ENCODE measurements around the gene AREL1.

- TF ChIP-seq POLR2AphosphoS5 (IDR thresholded peaks at IDR 0.05) (no peak), CTCF (IDR thresholded peaks at IDR 0.05) (no peak)
Observed at GRCh38 chr14:74634964-74635363, 77.9 kb downstream of the AREL1 start.

All from breast epithelium (tissue), 3 donors.